Calu3 (cell line): Measurements from ENCODE around the gene CDH13. TPM values are rescaled to one million over a fixed set of nuclear protein-coding genes. Genes with fewer than 3 reads are reported as not detected.

Experiments
- BruUV-seq: library from RNA; stranded (reverse); fragments of 400-500 nt; replicated peaks from 2 replicates; lab custom pipeline; 2021; lab: Mats Ljungman, UMichigan
- CTCF ChIA-PET: fragments of 300-600 bp; sonication (Branson Sonifier 250); formaldehyde crosslinking; loops from one replicate; lab custom pipeline; 2022; ENCODE audit warnings: antibody characterized with exemption; lab: Charles Lee
- DNase-seq: peaks from one replicate; pipeline ENCODE4 v3.0.0; 2022
- H3K27ac Mint-ChIP-seq: one replicate; pipeline ENCODE4 v1.8.0; 2022; ENCODE audit warnings: mixed read lengths; ENCODE audit not compliant: unreplicated experiment
- H3K27me3 Mint-ChIP-seq: one replicate; pipeline ENCODE4 v1.8.0; 2022; ENCODE audit warnings: mixed read lengths; ENCODE audit not compliant: unreplicated experiment
- H3K36me3 Mint-ChIP-seq: one replicate; pipeline ENCODE4 v1.8.0; 2022; ENCODE audit warnings: mild to moderate bottlenecking, moderate library complexity, mixed read lengths; ENCODE audit not compliant: insufficient read depth, unreplicated experiment
- H3K4me1 Mint-ChIP-seq: one replicate; pipeline ENCODE4 v1.8.0; 2022; ENCODE audit warnings: mild to moderate bottlenecking, low read depth, mixed read lengths; ENCODE audit not compliant: unreplicated experiment
- H3K4me3 Mint-ChIP-seq: one replicate; pipeline ENCODE4 v1.8.0; 2022; ENCODE audit warnings: mild to moderate bottlenecking, low read depth, moderate library complexity, mixed read lengths; ENCODE audit not compliant: unreplicated experiment
- H3K9me3 Mint-ChIP-seq: one replicate; pipeline ENCODE4 v1.8.0; 2022; ENCODE audit warnings: low read depth, mixed read lengths; ENCODE audit not compliant: unreplicated experiment
- intact Hi-C: fragments of 100-400 bp; cut with micrococcal nuclease; formaldehyde crosslinking; loops from one replicate; pipeline ENCODE4 v1.10.0; 2022; ENCODE audit not compliant: unreplicated experiment
- total RNA-seq: library from RNA; stranded (reverse); gene quantifications from 2 replicates; pipeline ENCODE4 v1.2.3, GENCODE V29; 2022
- TF ChIP-seq, protein P1 (sequence below): fragments of 200-600 bp; IDR thresholded peaks from one replicate; pipeline ENCODE4 v1.8.0; 2022; ENCODE audit warnings: antibody characterized with exemption; ENCODE audit not compliant: unreplicated experiment

Gene CDH13
- total RNA-seq, 1 experiment from 2014 or later: not detected

DNA sequence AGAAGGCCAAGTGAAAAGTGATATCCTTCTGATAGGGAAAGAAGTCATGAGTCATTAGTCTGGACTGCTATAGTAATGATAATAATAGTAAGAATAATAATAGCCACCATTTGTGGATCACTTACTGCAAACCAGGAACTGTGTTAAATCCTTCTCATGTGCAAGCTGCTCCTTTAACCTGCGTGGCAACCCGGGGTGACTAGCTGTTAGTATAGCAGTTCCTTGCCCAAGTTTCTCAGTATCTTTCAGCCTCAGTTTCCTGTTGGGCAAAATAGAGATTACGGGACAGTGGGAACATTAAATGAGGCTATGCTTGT lies 129.5 kb downstream of the CDH13 start:
- Mint-ChIP-seq H3K36me3 (no peaks in the 10 kb centered on the region), H3K27ac (no peak overlapping the region), H3K27me3 (no peaks in the 10 kb centered on the region), H3K4me1 (no peaks in the 10 kb centered on the region), H3K4me3 (no peak overlapping the region), H3K9me3 (peaks cover 21% of the 10 kb centered on the region)
- DNase-seq: no peak
- TF ChIP-seq, protein P1, sequence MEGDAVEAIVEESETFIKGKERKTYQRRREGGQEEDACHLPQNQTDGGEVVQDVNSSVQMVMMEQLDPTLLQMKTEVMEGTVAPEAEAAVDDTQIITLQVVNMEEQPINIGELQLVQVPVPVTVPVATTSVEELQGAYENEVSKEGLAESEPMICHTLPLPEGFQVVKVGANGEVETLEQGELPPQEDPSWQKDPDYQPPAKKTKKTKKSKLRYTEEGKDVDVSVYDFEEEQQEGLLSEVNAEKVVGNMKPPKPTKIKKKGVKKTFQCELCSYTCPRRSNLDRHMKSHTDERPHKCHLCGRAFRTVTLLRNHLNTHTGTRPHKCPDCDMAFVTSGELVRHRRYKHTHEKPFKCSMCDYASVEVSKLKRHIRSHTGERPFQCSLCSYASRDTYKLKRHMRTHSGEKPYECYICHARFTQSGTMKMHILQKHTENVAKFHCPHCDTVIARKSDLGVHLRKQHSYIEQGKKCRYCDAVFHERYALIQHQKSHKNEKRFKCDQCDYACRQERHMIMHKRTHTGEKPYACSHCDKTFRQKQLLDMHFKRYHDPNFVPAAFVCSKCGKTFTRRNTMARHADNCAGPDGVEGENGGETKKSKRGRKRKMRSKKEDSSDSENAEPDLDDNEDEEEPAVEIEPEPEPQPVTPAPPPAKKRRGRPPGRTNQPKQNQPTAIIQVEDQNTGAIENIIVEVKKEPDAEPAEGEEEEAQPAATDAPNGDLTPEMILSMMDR: no peak
- intact Hi-C loops: no loop called here
- CTCF ChIA-PET: no interaction called here
- no TSS peak for BruUV-seq

GRCh38 chr16:82758406-82758805 lies 131.6 kb downstream of the CDH13 start:
- intact Hi-C loops: no loop called here
- Mint-ChIP-seq H3K27me3 (no peaks in the 10 kb centered on the region), H3K4me1 (no peaks in the 10 kb centered on the region), H3K36me3 (no peaks in the 10 kb centered on the region), H3K27ac (no peak overlapping the region), H3K9me3 (peaks cover 19% of the 10 kb centered on the region), H3K4me3 (no peak overlapping the region)
- no TSS peak for BruUV-seq
- CTCF ChIA-PET: no interaction called here
- TF ChIP-seq, protein P1: no peak
- DNase-seq: no peak

GRCh38 chr16:82758904-82759303 lies 132.1 kb downstream of the CDH13 start:
- Mint-ChIP-seq H3K4me3 (no peak overlapping the region), H3K27me3 (no peaks in the 10 kb centered on the region), H3K9me3 (peaks cover 19% of the 10 kb centered on the region), H3K4me1 (no peaks in the 10 kb centered on the region), H3K27ac (no peak overlapping the region), H3K36me3 (no peaks in the 10 kb centered on the region)
- BruUV-seq: no TSS peak
- CTCF ChIA-PET: no interaction called here
- TF ChIP-seq, protein P1: no peak
- intact Hi-C loops: no loop called here
- DNase-seq: no peak

DNA sequence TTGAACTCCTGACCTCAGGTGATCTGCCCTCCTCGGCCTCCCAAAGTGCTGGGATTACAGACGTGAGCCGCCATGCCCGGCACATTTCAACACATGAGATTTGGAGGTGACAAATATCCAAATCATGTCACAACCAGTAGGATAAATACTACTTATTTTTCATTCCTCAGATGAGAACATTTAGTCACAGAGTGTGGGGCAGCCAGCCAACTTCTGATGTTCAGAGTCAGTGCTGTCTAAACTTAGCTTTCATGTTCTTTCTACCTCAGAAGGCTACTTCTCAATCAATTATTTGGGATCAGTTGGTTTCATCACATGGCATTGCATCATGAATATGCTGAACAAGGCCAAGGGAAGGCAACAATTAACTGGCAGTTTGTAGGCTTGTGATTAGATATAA lies 134.5 kb downstream of the CDH13 start:
- Mint-ChIP-seq H3K36me3 (no peaks in the 10 kb centered on the region), H3K27me3 (no peaks in the 10 kb centered on the region), H3K9me3 (peaks cover 13% of the 10 kb centered on the region), H3K4me1 (no peaks in the 10 kb centered on the region), H3K27ac (no peak overlapping the region), H3K4me3 (no peak overlapping the region)
- TF ChIP-seq, protein P1: no peak
- BruUV-seq: no TSS peak
- CTCF ChIA-PET: no interaction called here
- DNase-seq: no peak
- intact Hi-C loops: no loop called here
